Breast epithelium (tissue), 4 donors: ENCODE measurements around the gene BCAS1. TPM values are rescaled to one million over a fixed set of nuclear protein-coding genes. Genes with fewer than 3 reads are reported as not detected.

Experiments used
- DNase-seq, 2 donors: peaks; one replicate each; pipeline ENCODE4 v3.0.0-alpha.2; 2019; ENCODE audit warnings: low spot score in 2 of 2
- H3K27ac ChIP-seq, 2 donors: fragments of 200-600 bp; sonication (generic) in 1 of 2; one replicate each; pipeline ENCODE4 v1.5.1; 2016 to 2019; ENCODE audit warnings: mild to moderate bottlenecking in 1 of 2
- H3K27me3 ChIP-seq, 2 donors: fragments of 200-600 bp; sonication (generic) in 1 of 2; one replicate each; pipeline versions ENCODE4 v1.5.1 to v1.6.0; 2017 to 2019; ENCODE audit warnings: control low read depth in 1 of 2, mild to moderate bottlenecking in 1 of 2
- H3K36me3 ChIP-seq: fragments of 200-600 bp; one replicate; pipeline ENCODE4 v1.5.1; 2019
- H3K4me1 ChIP-seq, 2 donors: fragments of 200-600 bp; sonication (generic); one replicate each; pipeline ENCODE4 v1.5.1; 2016 to 2019; ENCODE audit warnings: control low read depth in 1 of 2
- H3K4me3 ChIP-seq, 3 donors: fragments of 200-600 bp; sonication (generic); 1 replicate in 2 of 3; 2 replicates in 1 of 3; pipeline ENCODE4 v1.5.1; 2016 to 2019; ENCODE audit warnings: mild to moderate bottlenecking in 3 of 3, moderate library complexity in 2 of 3
- H3K9me3 ChIP-seq, 2 donors: fragments of 200-600 bp; sonication (generic) in 1 of 2; one replicate each; pipeline ENCODE4 v1.5.1; 2016 to 2019; ENCODE audit warnings: control low read depth in 1 of 2
- CTCF ChIP-seq, 3 donors: fragments of 450-650 bp; IDR thresholded peaks; one replicate each; pipeline ENCODE4 v1.5.1; 2016 to 2017; ENCODE audit warnings: antibody characterized with exemption in 3 of 3, mild to moderate bottlenecking in 3 of 3, moderate library complexity in 3 of 3
- POLR2A ChIP-seq: fragments of 450-650 bp; IDR thresholded peaks from one replicate; pipeline ENCODE4 v1.6.1; 2016; ENCODE audit warnings: antibody characterized with exemption, mild to moderate bottlenecking, moderate library complexity
- POLR2AphosphoS5 ChIP-seq, 3 donors: sonication (generic); formaldehyde crosslinking; IDR thresholded peaks; one replicate each; pipeline ENCODE4 v1.6.1; 2017; ENCODE audit warnings: antibody characterized with exemption in 3 of 3
- intact Hi-C: fragments of 100-400 bp; cut with DNase I; formaldehyde crosslinking; loops from one replicate; pipeline ENCODE4 v1.15.1; 2023; ENCODE audit warnings: low total_unique reads
- total RNA-seq, 3 donors: library from RNA; depleted of rRNA; stranded (reverse); fragments of >200 nt; gene quantifications; one replicate each; pipeline ENCODE4 v1.1.0, GENCODE V29; 2016

Gene BCAS1
- total RNA-seq, 3 donors from 2014 or later = 0.98 to 3.1 TPM; not detected in 1

GRCh38 chr20:54073288-54073687 lies 2.9 kb upstream of the BCAS1 start:
- Histone ChIP-seq H3K4me3 (no peak overlapping the region), H3K27me3 (no peaks in the 10 kb centered on the region), H3K9me3 (no peaks in the 10 kb centered on the region), H3K27ac (no peak overlapping the region), H3K36me3 (no peaks in the 10 kb centered on the region), H3K4me1 (no peaks in the 10 kb centered on the region)
- TF ChIP-seq POLR2A (no peak), CTCF (IDR thresholded peaks at IDR 0.05) (no peak), POLR2AphosphoS5 (IDR thresholded peaks at IDR 0.05) (no peak)
- intact Hi-C loops = no loop called here
- DNase-seq = no peak

- intact Hi-C loops = no loop called here
- no peaks in the 10 kb centered on the region for H3K36me3 ChIP-seq
- no peaks in the 10 kb centered on the region for H3K27me3 ChIP-seq
- H3K4me1 ChIP-seq = no peaks in the 10 kb centered on the region
- no peak for DNase-seq
- no peak overlapping the region for H3K4me3 ChIP-seq
- no peaks in the 10 kb centered on the region for H3K9me3 ChIP-seq
- TF ChIP-seq POLR2A (no peak), CTCF (IDR thresholded peaks at IDR 0.05) (no peak), POLR2AphosphoS5 (IDR thresholded peaks at IDR 0.05) (no peak)
- H3K27ac ChIP-seq = no peak overlapping the region
Observed at GRCh38 chr20:54069501-54069971, 858 bp downstream of the BCAS1 start.

GRCh38 chr20:54068966-54069365 lies 1.4 kb downstream of the BCAS1 start:
- no peaks in the 10 kb centered on the region for H3K36me3 ChIP-seq
- no peak overlapping the region for H3K27ac ChIP-seq
- no peaks in the 10 kb centered on the region for H3K4me1 ChIP-seq
- no peaks in the 10 kb centered on the region for H3K27me3 ChIP-seq
- no peak for DNase-seq
- TF ChIP-seq POLR2AphosphoS5 (IDR thresholded peaks at IDR 0.05) (no peak), POLR2A (no peak), CTCF (IDR thresholded peaks at IDR 0.05) (no peak)
- intact Hi-C loops = no loop called here
- no peaks in the 10 kb centered on the region for H3K9me3 ChIP-seq
- no peak overlapping the region for H3K4me3 ChIP-seq

- no peak for DNase-seq
- intact Hi-C loops = no loop called here
- H3K27me3 ChIP-seq = no peaks in the 10 kb centered on the region
- H3K4me1 ChIP-seq = no peaks in the 10 kb centered on the region
- no peak overlapping the region for H3K4me3 ChIP-seq
- no peaks in the 10 kb centered on the region for H3K36me3 ChIP-seq
- no peaks in the 10 kb centered on the region for H3K9me3 ChIP-seq
- TF ChIP-seq POLR2AphosphoS5 (IDR thresholded peaks at IDR 0.05) = no peak
- TF ChIP-seq POLR2A = no peak
- peak overlapping the region in 1 of 2 donors; percentile 50 for H3K27ac ChIP-seq
Observed at GRCh38 chr20:54068495-54068894, 1.9 kb downstream of the BCAS1 start.

GRCh38 chr20:54067606-54068174 lies 2.7 kb downstream of the BCAS1 start:
- peak; percentile 67 to 78 for DNase-seq
- intact Hi-C loops = no loop called here

More at GRCh38 chr20:54067606-54068174, 2.7 kb downstream of the BCAS1 start:
- H3K36me3 ChIP-seq = no peaks in the 10 kb centered on the region
- H3K4me3 ChIP-seq = no peak overlapping the region
- H3K27ac ChIP-seq = peak overlapping the region in 1 of 2 donors; percentile 50
- no peaks in the 10 kb centered on the region for H3K27me3 ChIP-seq
- no peaks in the 10 kb centered on the region for H3K9me3 ChIP-seq
- no peaks in the 10 kb centered on the region for H3K4me1 ChIP-seq
- TF ChIP-seq CTCF (IDR thresholded peaks at IDR 0.05) (no peak), POLR2AphosphoS5 (IDR thresholded peaks at IDR 0.05) (peak in 1 of 3 donors; percentile 31)
